HG03045 (cell line): Measurements from ENCODE around the gene PDE6A.

Experiments
- ATAC-seq: cut with Tn5 transposase; IDR thresholded peaks from one replicate; pipeline ENCODE4 v1.9.1; 2021; ENCODE audit warnings: mild to moderate bottlenecking, moderate library complexity; ENCODE audit not compliant: unreplicated experiment

The PDE6A gene

DNA sequence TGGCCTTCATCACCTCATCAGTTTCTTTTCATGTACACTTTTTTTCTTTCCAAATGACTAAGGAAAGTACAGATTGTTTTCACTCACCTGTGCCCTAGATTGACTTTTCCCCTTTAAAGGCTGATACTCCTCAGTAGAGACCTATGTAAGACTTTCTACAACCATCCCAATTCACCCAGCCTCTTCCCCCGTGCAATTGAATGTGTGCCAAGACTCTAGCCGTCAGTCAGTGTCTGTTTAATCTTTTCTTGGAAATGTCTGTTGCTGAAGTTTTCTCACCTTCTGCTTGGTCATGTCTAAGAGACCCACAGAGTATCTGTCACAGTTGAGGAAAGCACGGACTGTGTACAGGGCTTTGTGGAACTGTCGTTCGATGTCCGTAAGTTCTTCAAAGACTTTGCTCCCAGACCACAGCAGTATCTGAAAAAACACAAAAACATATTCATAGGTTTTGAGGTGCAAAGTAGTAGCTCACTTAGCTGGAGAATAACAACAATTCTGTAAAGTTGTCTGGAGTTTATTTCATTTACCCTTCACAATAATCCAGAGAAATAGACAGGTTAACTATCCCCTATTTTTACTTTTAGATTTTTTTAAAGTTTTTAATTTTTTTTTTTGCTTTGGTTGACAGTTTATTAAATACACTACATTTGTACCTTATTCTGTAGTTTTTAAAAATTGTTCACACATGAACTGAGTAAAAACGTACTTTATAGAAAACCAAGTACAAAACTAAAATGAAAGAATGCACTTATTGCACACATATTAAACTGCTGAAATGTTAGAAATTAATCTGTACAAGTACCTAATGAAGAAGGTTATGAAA is 13.6 kb downstream of the PDE6A start:
- ATAC-seq, result no peak

DNA sequence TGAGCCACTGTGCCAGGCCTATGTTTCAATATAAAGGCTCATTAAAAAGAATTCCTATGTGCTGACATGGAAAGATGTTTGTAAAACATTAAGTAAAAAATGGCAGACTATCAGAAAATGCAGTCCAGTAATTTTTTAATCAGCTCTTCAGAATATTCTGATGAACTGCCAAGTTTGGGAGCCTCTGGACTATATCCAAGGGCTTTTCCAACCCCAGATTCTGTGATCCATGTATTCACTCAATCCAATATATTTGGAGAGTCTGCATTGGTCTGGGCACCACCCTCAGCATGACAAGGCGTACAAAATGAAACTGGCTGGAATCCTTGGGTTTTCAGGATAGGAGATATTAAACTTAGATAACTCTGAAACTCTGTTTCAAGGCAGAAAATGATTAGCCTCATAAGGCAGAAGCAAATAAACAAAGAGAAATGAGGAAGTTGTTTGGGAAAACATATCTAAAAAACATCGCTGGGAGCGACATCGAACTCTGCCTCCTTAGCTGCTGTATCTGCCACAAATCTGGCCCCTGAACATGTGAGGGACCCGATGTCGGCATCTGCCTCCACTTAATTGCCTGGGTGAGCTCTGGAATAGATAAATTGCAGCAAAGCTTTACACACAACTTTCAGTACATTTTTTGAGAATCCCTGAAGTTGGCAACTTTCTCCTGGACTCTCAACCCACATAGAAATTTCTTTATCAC is 14.4 kb downstream of the PDE6A start:
- ATAC-seq, result no peak

DNA sequence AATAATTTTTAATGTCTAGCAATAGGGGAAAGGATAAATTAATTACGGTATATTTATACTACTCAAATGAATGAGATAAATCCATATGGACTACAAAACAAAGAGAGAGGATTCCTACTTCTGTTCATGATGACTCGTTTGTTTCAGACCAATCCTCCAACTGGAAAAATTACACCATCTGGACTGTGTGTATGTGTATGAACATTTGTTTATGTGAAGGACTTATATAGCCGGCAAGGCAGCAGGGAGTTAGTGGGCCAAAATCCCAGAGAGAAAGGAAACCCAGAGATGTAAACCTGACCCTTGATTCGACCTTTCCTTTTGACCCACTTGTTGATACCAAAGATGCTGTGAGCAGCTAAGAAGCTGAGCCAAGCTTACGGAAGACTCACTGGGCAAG is 20.1 kb downstream of the PDE6A start:
- no peak for ATAC-seq

- no peak for ATAC-seq
Observed at GRCh38 chr5:149922950-149923349, 21.6 kb downstream of the PDE6A start.

GRCh38 chr5:149921597-149921996 is 23.0 kb downstream of the PDE6A start:
- no peak for ATAC-seq

- ATAC-seq, result no peak
Observed at GRCh38 chr5:149917073-149917676, 27.4 kb downstream of the PDE6A start.

- ATAC-seq, result no peak
Observed at GRCh38 chr5:149916334-149917072, 28.1 kb downstream of the PDE6A start.

DNA sequence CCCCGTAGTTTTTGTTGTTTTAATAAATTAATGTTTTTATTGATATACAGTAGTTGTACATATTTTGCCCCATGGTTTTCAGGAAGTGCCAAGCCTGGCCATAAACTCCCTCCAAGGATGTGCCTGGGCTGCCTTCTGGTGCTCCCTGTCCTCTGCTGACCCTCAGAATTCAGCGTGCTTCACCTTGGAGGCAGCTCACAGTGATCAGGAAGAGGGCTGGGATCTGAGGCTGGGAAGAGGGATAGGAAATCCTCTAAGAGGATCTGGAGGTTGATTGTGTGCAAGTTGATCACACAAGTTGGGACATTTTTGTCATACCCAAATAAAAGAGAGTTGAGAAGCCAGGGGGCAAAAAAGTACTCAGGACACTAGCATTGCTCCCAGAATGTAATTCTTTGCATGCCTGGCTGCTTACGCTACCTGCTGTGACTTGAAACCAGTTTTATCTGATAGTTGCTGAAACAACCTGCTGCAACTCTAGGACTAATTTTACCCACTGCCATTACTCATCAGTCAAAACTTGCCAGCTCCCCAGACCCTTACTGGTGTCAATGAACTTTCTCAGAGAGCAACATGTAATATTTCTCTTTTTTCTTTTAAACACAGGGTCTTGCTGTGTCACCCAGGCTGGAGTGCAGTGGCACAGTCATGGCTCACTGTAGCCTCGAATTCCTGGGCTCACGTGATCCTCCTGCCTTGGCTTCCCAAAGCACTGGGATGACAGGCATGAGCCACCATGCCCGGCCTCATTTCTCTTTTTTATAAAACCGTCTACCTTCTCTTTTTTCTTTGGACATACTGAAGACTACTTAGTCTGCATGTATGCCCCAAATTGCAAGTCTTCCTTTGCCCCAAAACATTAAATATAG is 29.0 kb downstream of the PDE6A start:
- ATAC-seq, result no peak

- ATAC-seq, result no peak
Observed at GRCh38 chr5:149913436-149914419, 30.9 kb downstream of the PDE6A start.

GRCh38 chr5:149912226-149912871 is 32.2 kb downstream of the PDE6A start:
- ATAC-seq, result no peak

DNA sequence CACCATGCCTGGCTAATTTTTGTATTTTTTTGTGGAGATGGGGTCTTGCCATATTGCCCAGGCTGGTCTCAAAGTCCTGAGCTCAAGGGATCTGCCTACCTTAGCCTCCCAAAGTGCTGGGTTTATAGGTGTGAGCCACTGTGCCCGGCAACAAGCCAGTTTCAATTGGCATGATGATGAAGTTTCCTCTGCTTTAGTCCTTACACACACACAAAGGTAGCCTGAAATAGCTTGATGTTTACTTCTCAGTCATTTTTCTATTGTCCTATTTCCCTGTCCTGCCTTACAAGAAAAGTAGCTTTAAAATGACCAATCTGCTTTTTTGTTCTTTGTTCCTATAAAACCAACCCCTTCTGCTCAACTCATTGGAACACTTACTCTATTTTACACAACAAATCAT is 33.6 kb downstream of the PDE6A start:
- ATAC-seq, result no peak

DNA sequence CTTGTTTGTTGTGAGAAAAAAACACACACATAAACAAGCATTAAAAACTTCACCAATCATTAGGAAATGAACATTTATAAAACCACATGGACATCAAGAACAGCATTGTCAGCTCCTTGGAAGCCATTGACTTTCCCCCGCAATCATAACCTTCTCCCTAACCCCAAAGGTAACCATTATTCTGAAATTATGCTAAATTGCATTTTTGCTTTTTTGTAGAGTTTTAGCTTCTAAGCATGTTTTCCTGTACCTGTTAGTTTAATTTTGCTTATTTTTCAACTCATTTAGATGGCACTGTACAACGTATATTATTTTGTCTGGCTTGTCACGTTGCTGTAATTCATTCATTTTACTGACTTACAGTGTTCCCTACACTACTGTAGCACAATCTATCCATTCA is 36.8 kb downstream of the PDE6A start:
- ATAC-seq, result no peak

- ATAC-seq, result no peak
Observed at GRCh38 chr5:149904977-149905376, 39.6 kb downstream of the PDE6A start.

DNA sequence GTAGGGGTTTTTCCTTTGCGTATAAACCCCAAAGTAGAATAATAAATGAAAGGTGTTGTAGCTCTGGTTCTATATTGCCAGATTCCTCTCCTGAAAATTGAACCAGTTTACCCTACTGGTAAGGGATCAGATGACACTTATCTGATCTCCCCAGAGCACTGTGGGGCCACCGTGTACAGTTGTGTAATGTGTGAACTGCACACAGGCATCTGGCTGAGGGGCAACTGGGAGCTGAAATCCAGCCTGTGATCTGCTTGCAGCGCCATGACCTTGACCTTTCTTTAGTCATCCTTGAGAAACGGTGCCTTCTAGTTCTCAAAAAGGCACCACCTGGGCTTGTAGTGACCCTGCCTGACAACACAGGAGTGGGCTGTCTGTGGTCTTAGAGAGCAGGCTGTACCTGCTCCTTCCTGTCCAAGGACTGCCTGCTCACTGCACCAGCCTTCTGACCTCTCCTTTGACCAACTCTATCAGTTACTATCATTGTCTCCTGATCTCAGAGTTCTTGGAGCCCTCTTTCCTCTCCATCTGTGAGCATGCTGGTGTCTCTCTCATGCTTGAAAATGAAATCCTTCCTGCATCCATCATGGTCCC is 40.2 kb downstream of the PDE6A start:
- ATAC-seq, result no peak

- no peak for ATAC-seq
Observed at GRCh38 chr5:149903404-149903803, 41.2 kb downstream of the PDE6A start.

DNA sequence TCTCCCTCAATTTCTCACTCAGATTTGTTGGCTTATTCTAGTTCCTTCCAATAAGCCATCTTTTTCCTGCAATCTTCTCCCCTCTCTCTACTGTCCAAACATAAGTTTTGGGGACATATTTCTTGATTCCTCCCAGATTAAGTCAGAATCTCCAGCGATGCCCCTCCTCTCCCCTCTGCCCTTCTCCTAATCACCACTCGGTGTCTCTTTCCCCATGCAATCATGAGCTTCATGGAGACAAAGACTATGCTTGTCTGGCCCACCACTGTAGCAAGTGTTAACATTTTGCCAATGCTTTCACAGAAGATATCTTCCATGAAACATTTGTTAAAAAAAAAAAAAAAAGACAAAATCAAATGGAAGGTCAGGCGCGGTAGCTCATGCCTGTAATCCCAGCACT is 42.4 kb downstream of the PDE6A start:
- no peak for ATAC-seq

DNA sequence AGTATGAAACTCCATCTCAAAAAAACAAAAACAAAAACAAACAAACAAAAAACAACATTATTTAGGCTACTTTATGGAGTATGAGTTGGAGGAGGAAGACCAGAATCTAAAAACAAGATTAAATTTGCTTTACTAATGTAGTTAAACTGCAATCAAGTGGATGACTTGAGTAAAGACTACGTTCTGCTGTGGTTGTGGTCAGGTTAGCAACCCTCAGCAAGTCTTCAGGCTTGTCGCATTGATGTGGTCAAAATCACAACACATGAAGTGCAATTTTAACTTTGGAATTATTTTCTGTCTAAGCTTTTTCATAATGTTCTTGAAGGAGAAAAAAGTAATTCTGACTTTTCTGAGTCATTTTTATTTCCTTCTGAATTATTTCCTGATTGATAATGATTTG is 43.1 kb downstream of the PDE6A start:
- ATAC-seq, result no peak

DNA sequence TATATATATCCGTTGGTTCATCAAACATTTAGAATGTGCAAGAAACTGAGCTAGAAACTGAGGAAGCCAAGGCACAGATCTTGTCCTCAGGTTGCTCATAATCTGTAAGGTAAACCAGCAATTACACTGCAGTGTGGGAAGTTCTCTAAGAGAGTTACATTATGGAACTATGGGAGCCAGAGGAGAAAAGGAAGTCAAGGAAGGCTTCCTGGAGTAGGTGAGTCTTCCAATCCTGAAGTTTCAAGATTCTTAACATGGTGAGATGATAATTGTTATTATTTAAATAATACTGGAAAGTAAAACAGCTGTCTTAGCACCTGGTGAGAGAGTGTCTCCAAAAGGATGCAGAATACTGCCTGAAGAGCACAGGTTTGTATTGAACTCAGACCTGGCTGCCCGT is 44.2 kb downstream of the PDE6A start:
- no peak for ATAC-seq
